Activated naive CD4-positive, alpha-beta T cell treated with anti-CD3 and anti-CD28 coated beads for 36 hours (primary cell): ENCODE data around the gene SOX6. TPM values are rescaled to one million over a fixed set of nuclear protein-coding genes. Genes with fewer than 3 reads are reported as not detected.
"Not testable (repeated sequence)": the region's sequence is repeated elsewhere in the genome, so short reads cannot be mapped to it uniquely, and the experiment has no call there.

ENCODE experiments used
- CTCF ChIA-PET: fragments of 350-600 bp; sonication (Branson Sonifier 250); formaldehyde crosslinking; loops from one replicate; lab custom pipeline; 2021; ENCODE audit warnings: antibody characterized with exemption; lab: Charles Lee
- DNase-seq: peaks from one replicate; pipeline ENCODE4 v3.0.0-alpha.2; 2020
- H3K27ac Mint-ChIP-seq: one replicate; pipeline ENCODE4 v1.8.0; 2021; ENCODE audit warnings: mild to moderate bottlenecking, mixed read lengths
- H3K27me3 Mint-ChIP-seq: one replicate; pipeline ENCODE4 v1.8.0; 2021; ENCODE audit warnings: low read depth, mixed read lengths
- H3K36me3 Mint-ChIP-seq: one replicate; pipeline ENCODE4 v1.8.0; 2021; ENCODE audit warnings: low read depth, mixed read lengths
- H3K4me1 Mint-ChIP-seq: one replicate; pipeline ENCODE4 v1.8.0; 2021; ENCODE audit warnings: low read depth, mixed read lengths
- H3K4me3 Mint-ChIP-seq: one replicate; pipeline ENCODE4 v1.8.0; 2021; ENCODE audit warnings: mild to moderate bottlenecking, moderate library complexity, mixed read lengths
- H3K9me3 Mint-ChIP-seq: one replicate; pipeline ENCODE4 v1.8.0; 2021; ENCODE audit warnings: mixed read lengths
- intact Hi-C: fragments of 100-400 bp; cut with micrococcal nuclease; formaldehyde crosslinking; loops from one replicate; pipeline ENCODE4 v1.15.1; 2023
- total RNA-seq, 2 experiments: library from RNA; stranded (reverse); gene quantifications; one replicate each; pipeline ENCODE4 v1.2.3, GENCODE V29; 2021

SOX6 gene
- total RNA-seq, 2 experiments from 2014 or later = not detected

DNA sequence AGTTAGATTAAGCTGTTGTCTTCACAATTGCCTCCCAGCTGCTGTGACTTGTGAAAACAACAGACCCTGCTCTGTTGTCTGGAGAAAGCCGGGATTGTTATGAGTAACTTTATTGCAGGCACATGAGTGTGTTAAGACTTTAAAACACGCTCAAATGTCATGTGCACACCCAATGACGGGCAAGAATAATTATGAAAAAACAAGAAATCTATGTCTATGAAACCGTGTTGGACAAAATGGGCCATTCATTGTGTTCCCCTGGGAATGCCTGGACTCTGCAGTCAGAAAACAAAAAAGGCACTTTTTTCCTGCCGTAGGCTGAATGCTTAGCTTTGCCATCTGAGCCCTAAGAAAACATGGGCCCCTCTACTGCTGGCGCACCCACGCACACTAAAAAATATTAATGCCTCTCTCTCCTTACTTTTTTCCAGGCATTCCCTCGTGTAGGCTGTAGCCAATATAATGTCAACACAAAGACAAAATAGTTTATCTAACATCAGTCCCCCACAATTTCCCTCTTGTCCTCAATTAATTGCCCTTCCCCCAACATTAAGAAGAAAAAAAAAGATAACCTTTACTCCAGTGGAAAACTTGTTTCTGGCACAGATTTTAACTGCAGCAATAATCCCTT is 207.9 kb downstream of the SOX6 start:
- H3K36me3 Mint-ChIP-seq = no peaks in the 10 kb centered on the region
- CTCF ChIA-PET = no interaction called here
- H3K27me3 Mint-ChIP-seq = no peaks in the 10 kb centered on the region
- DNase-seq = no peak
- H3K4me1 Mint-ChIP-seq = no peaks in the 10 kb centered on the region
- H3K4me3 Mint-ChIP-seq = no peak overlapping the region
- intact Hi-C loops = no loop called here
- peaks cover 9% of the 10 kb centered on the region for H3K9me3 Mint-ChIP-seq
- no peak overlapping the region for H3K27ac Mint-ChIP-seq

DNA sequence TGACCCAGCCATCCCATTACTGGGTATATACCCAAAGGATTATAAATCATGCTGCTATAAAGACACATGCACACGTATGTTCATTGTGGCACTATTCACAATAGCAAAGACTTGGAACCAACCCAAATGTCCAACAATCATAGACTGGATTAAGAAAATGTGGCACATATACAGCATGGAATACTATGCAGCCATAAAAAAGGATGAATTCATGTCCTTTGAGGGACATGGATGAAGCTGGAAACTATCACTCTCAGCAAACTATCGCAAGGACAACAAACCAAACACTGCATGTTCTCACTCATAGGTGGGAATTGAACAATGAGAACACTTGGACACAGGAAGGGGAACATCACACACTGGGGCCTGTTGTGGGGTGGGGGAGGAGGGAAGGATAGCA is 209.4 kb downstream of the SOX6 start:
- H3K4me3 Mint-ChIP-seq, H3K27ac Mint-ChIP-seq, intact Hi-C loops: not testable (repeated sequence)

DNA sequence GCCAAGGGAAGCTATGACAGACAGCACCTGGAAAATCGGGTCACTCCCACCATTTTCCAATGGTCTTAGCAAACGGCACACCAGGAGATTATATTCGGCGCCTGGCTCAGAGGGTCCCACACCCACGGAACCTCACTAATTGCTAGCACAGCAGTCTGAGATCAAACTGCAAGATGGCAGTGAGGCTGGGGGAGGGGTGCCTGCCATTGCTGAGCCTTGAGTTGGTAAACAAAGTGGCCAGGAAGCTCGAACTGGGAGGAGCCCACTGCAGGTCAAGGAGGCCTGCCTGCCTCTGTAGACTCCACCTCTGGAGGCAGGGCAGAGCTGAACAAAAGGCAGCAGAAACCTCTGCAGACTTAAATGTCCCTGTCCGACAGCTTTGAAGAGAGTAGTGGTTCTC is 214.7 kb downstream of the SOX6 start:
- CTCF ChIA-PET, H3K9me3 Mint-ChIP-seq, H3K4me3 Mint-ChIP-seq, H3K36me3 Mint-ChIP-seq, H3K27ac Mint-ChIP-seq, DNase-seq, H3K4me1 Mint-ChIP-seq, intact Hi-C loops, H3K27me3 Mint-ChIP-seq: not testable (repeated sequence)

More for the DNA sequence above, 209.4 kb downstream of the SOX6 start:
- DNase-seq, H3K27me3 Mint-ChIP-seq, H3K36me3 Mint-ChIP-seq, H3K4me1 Mint-ChIP-seq, CTCF ChIA-PET, H3K9me3 Mint-ChIP-seq: not testable (repeated sequence)

DNA sequence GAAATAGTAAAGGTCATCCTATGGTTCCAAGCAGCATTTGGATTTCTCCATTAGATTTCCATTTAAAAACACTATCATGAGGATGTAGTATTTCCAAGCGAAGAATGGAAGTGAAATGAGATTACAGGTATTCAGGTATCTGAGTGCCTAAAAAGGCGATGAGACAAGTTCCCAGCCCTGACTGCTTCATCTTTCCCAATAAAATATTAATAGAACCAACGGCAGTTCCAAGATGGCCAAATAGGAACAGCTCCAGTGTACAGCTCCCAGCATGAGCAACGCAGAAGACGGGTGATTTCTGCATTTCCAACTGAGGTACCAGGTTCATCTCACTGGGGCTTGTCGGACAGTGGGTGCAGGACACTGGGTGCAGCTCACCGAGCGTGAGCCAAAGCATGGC is 215.2 kb downstream of the SOX6 start:
- intact Hi-C loops, DNase-seq, CTCF ChIA-PET, H3K4me3 Mint-ChIP-seq, H3K9me3 Mint-ChIP-seq, H3K36me3 Mint-ChIP-seq, H3K27me3 Mint-ChIP-seq, H3K27ac Mint-ChIP-seq, H3K4me1 Mint-ChIP-seq: not testable (repeated sequence)

DNA sequence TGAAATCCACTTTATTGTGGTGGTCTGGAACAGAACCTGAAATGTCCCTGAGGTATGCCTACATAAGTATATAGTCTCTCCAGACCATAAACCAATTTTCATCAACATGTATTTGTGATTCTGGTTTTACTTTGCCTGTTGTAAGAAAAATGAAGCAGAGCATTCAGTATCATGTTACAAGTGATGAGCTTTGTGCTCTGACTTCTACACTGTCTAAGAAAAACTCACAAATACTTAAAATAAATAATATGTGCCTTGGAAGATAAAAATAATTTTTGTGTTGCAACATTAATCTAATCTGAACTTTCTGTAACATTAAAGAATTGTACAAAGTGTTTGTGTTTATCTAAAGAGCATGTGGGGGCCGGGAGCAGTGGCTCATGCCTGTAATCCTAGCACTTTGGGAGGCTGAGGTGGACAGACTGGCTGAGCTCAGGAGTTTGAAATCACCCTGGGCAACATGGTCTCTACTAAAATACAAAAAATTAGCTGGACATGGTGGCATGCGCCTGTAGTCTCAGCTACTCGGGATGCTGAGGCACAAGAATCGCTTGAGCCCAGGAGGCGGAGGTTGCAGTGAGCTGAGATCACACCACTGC is 219.5 kb downstream of the SOX6 start:
- Mint-ChIP-seq H3K27me3 (no peaks in the 10 kb centered on the region), H3K9me3 (peaks cover 2% of the 10 kb centered on the region), H3K27ac (no peak overlapping the region), H3K4me3 (no peak overlapping the region), H3K4me1 (no peaks in the 10 kb centered on the region), H3K36me3 (no peaks in the 10 kb centered on the region)
- no peak for DNase-seq
- intact Hi-C loops = no loop called here
- CTCF ChIA-PET = no interaction called here

DNA sequence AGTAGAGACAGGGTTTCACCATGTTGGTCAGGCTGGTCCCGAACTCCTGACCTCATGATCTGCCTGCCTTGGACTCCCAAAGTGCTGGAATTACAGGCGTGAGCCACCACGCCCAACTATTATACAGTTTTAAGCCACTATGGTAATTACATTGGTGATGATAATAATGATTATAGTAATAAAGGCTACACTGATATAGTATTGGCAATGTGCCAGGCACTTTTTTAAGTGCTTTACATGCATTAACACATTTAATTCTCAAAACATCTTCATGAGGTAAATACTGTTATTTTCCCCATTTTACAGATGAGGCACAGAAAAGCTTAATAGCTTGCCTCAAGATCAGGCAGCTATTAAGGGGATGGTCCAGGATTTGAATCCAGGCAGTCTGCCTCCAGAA is 222.5 kb downstream of the SOX6 start:
- intact Hi-C loops = no loop called here
- H3K4me3 Mint-ChIP-seq = no peak overlapping the region
- no peaks in the 10 kb centered on the region for H3K36me3 Mint-ChIP-seq
- no peak for DNase-seq
- no peaks in the 10 kb centered on the region for H3K4me1 Mint-ChIP-seq
- H3K27ac Mint-ChIP-seq = no peak overlapping the region
- peaks cover 4% of the 10 kb centered on the region for H3K9me3 Mint-ChIP-seq
- H3K27me3 Mint-ChIP-seq = no peaks in the 10 kb centered on the region
- CTCF ChIA-PET = no interaction called here

DNA sequence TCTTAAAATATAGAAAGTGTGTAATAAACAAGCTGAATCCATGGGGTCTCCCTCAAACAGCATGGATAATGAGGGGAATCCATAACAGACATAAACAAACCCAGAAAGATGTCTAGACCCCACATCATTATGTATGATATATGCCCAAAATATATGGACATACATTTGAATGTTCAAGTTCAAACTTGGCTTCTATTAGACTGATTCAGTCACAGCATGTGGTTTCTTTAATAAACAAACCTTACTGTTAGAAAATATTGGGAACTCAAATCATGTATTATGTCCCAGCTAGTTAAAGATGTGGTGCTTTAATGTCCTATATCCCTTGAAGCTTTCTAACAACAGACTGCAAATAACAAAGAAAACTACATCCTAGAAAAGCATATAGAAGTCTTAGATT is 228.6 kb downstream of the SOX6 start:
- H3K36me3 Mint-ChIP-seq = no peaks in the 10 kb centered on the region
- H3K4me3 Mint-ChIP-seq = no peak overlapping the region
- H3K4me1 Mint-ChIP-seq = no peaks in the 10 kb centered on the region
- H3K27me3 Mint-ChIP-seq = no peaks in the 10 kb centered on the region
- DNase-seq = no peak
- CTCF ChIA-PET = no interaction called here
- no peak overlapping the region for H3K27ac Mint-ChIP-seq
- H3K9me3 Mint-ChIP-seq = peaks cover 1% of the 10 kb centered on the region
- intact Hi-C loops = no loop called here

DNA sequence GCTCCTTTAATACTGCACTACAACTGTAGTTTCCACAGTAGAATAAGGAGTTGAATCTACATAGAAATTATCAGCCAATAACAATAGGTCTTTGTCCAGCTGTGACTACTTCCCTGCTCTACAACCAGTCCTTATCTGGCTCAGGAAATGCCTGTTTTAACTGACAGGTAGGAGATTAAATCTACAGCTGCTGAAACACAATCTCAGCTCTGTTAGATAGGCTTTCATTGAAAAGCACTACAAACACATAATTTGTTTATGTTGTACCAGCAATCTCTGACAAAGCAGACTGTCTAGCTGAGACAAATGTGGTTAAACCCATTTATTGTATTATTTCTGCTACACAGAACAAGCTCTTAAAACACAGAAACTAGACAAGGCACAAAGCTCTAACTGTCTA is 230.0 kb downstream of the SOX6 start:
- no peaks in the 10 kb centered on the region for H3K4me1 Mint-ChIP-seq
- H3K9me3 Mint-ChIP-seq = no peaks in the 10 kb centered on the region
- intact Hi-C loops = no loop called here
- no peak overlapping the region for H3K27ac Mint-ChIP-seq
- no peaks in the 10 kb centered on the region for H3K27me3 Mint-ChIP-seq
- no peaks in the 10 kb centered on the region for H3K36me3 Mint-ChIP-seq
- CTCF ChIA-PET = interaction anchor here (0.7 kb wide), 1 partner anchor 234 kb away, joined by 3 read pairs; no protein-coding TSS in a partner anchor
- DNase-seq = no peak
- no peak overlapping the region for H3K4me3 Mint-ChIP-seq

DNA sequence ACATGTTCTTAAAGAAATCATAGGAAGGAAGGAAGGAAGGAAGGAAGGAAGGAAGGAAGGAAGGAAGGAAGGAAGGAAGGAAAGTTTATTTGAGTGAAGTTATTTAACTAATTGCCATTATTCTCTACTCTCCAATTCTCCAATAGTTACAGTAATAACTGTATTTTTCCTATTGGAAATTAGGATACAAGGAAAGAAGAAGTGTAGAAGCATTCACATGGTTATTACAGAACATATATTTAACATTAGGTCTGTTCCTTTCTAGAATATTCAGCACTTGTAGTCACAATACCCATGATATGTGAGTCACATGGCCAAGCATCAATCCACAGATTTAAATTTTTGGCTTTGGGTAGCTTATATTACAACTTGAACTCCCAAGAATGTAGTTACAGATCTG is 230.6 kb downstream of the SOX6 start:
- no peak overlapping the region for H3K27ac Mint-ChIP-seq
- H3K9me3 Mint-ChIP-seq = no peaks in the 10 kb centered on the region
- H3K4me1 Mint-ChIP-seq = no peaks in the 10 kb centered on the region
- DNase-seq = no peak
- CTCF ChIA-PET = interaction anchor here (0.7 kb wide), 1 partner anchor 234 kb away, joined by 3 read pairs; no protein-coding TSS in a partner anchor
- no peak overlapping the region for H3K4me3 Mint-ChIP-seq
- intact Hi-C loops = no loop called here
- H3K36me3 Mint-ChIP-seq = no peaks in the 10 kb centered on the region
- no peaks in the 10 kb centered on the region for H3K27me3 Mint-ChIP-seq

DNA sequence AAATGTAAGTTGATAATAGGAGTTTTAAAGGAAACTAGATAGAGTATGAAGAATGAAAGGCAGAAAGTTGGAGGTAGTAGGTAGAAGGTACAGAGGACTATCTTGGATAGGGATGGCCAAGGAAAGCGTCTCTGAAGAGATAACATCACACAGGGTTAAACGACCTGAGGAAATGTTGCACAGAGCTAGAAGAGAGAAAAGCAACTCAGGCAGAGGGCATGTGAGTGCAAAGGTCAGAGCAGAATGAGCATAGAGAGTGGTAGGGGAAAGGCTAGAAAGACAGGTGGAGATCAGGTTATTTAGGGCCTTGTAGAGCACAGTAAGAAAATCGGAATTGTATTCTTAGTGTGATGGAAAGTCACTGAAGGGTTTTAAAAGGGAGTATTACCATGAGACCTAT is 232.0 kb downstream of the SOX6 start:
- Mint-ChIP-seq H3K27me3 (no peaks in the 10 kb centered on the region), H3K4me3 (no peak overlapping the region), H3K27ac (no peak overlapping the region), H3K4me1 (no peaks in the 10 kb centered on the region), H3K9me3 (no peaks in the 10 kb centered on the region), H3K36me3 (no peaks in the 10 kb centered on the region)
- DNase-seq = no peak
- intact Hi-C loops = no loop called here
- CTCF ChIA-PET = no interaction called here

DNA sequence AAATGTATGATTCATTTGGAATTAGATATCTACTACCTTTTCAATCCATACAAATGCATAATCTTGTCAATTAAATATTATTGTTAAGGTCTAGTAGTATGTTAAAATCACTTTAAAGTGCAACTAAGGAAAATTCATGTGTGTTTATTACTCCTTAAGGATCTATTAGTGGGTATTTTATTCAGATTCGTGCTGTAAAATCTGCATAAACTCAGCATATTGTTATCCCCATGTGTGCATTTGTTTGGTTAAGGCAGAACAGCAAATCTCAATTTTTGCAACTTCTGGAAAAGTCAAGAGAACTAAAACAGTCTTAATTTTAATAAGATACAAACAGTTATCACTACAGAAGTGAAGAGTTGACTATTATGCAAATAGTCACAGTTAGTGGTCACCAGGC is 234.5 kb downstream of the SOX6 start:
- no peak for DNase-seq
- intact Hi-C loops = no loop called here
- no peaks in the 10 kb centered on the region for H3K9me3 Mint-ChIP-seq
- no peaks in the 10 kb centered on the region for H3K27me3 Mint-ChIP-seq
- no peak overlapping the region for H3K4me3 Mint-ChIP-seq
- no peaks in the 10 kb centered on the region for H3K4me1 Mint-ChIP-seq
- H3K27ac Mint-ChIP-seq = no peak overlapping the region
- no peaks in the 10 kb centered on the region for H3K36me3 Mint-ChIP-seq
- CTCF ChIA-PET = no interaction called here

DNA sequence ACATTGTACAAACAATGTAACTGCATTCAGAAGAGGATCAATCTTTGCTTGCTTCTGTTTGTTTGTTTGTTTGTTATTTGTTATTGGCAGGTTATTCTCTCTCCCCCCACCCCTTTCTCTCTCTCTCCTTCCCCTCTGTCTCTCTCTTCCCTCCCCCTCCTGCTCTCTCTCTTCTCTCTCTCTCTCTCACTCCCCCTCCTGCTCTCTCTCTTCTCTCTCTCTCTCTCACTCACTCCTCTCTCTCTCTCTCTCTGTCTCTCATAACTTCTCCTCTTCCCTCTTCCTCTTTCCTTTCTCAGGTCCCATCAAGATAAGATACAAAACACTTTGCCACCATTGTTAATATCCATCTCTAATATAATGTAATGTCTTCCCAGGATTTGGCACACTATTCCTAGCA is 236.3 kb downstream of the SOX6 start:
- no peak overlapping the region for H3K27ac Mint-ChIP-seq
- no peaks in the 10 kb centered on the region for H3K4me1 Mint-ChIP-seq
- no peak for DNase-seq
- H3K36me3 Mint-ChIP-seq = no peaks in the 10 kb centered on the region
- intact Hi-C loops = no loop called here
- H3K4me3 Mint-ChIP-seq = no peak overlapping the region
- CTCF ChIA-PET = no interaction called here
- no peaks in the 10 kb centered on the region for H3K9me3 Mint-ChIP-seq
- H3K27me3 Mint-ChIP-seq = no peaks in the 10 kb centered on the region

DNA sequence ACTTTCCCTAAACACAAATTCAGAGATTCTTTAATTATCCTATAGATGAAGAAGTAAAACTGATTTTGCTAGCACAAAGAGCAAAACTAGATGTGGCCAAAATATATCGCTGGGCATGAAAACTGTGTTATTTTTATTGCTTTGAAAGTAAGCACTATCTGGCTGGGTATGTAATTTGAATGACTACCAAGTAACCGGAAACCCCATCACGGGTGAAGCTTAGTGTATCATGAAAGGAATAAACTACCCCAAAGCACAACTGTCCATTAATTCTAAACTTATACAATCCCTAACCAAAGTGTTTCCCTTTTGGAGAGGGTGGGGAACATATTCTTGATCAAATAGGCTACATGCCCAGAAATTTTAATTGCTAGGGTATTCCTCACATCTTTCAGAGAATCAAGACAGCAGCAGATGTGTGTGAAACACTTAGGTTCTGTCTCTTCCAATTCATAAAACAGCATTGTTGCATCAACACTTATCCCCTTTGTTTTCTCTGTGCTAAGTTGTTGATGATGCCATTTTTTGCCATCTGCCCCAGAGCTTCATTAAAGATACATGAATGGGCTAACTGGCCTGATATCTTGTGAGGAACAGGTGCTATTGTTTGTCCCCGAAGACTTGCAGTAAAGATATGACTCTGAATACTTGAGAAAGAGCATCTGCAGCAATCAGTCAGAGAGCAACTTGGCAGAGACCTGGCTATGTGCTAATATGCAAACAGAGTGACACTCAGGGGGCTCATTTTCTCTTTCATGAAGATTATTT is 238.2 kb downstream of the SOX6 start:
- no peak for DNase-seq
- Mint-ChIP-seq H3K9me3 (no peaks in the 10 kb centered on the region), H3K4me3 (no peak overlapping the region), H3K27ac (no peak overlapping the region), H3K27me3 (no peaks in the 10 kb centered on the region), H3K4me1 (no peaks in the 10 kb centered on the region), H3K36me3 (no peaks in the 10 kb centered on the region)
- CTCF ChIA-PET = no interaction called here
- intact Hi-C loops = no loop called here
